GM19468 (cell line): ENCODE results near the gene LRPAP1.
"Not testable (repeated sequence)": the region's sequence is repeated elsewhere in the genome, so short reads cannot be mapped to it uniquely, and the experiment has no call there.

ENCODE experiments used
- ATAC-seq: cut with Tn5 transposase; IDR thresholded peaks from one replicate; pipeline ENCODE4 v1.9.1; 2021; ENCODE audit warnings: mild to moderate bottlenecking, moderate library complexity, moderate number of reproducible peaks; ENCODE audit not compliant: unreplicated experiment; ENCODE audit errors: extremely low read depth

The LRPAP1 gene

GRCh38 chr4:3563403-3563802, 31.2 kb upstream of the LRPAP1 start:
- no peak for ATAC-seq

- ATAC-seq = not testable (repeated sequence)
These were observed 29.9 kb upstream of the LRPAP1 start for GRCh38 chr4:3562127-3562526.

GRCh38 chr4:3560465-3560864, 28.2 kb upstream of the LRPAP1 start:
- ATAC-seq = not testable (repeated sequence)

GRCh38 chr4:3559381-3560290, 27.4 kb upstream of the LRPAP1 start:
- ATAC-seq = not testable (repeated sequence)

GRCh38 chr4:3558514-3558836, 26.3 kb upstream of the LRPAP1 start:
- ATAC-seq = not testable (repeated sequence)

GRCh38 chr4:3557676-3558513, 25.7 kb upstream of the LRPAP1 start:
- not testable (repeated sequence) for ATAC-seq

- ATAC-seq = not testable (repeated sequence)
These were observed 24.9 kb upstream of the LRPAP1 start for GRCh38 chr4:3557088-3557492.

- not testable (repeated sequence) for ATAC-seq
These were observed 24.1 kb upstream of the LRPAP1 start for GRCh38 chr4:3556244-3556867.

- ATAC-seq = not testable (repeated sequence)
These were observed 23.3 kb upstream of the LRPAP1 start for GRCh38 chr4:3555459-3556070.

- ATAC-seq = not testable (repeated sequence)
These were observed 19.1 kb upstream of the LRPAP1 start for GRCh38 chr4:3551366-3551765.

GRCh38 chr4:3550792-3551325, 18.6 kb upstream of the LRPAP1 start:
- not testable (repeated sequence) for ATAC-seq

- not testable (repeated sequence) for ATAC-seq
These were observed 17.8 kb upstream of the LRPAP1 start for GRCh38 chr4:3550041-3550440.

- ATAC-seq = not testable (repeated sequence)
These were observed 17.4 kb upstream of the LRPAP1 start for GRCh38 chr4:3549694-3550001.

- ATAC-seq = not testable (repeated sequence)
These were observed 16.9 kb upstream of the LRPAP1 start for GRCh38 chr4:3548991-3549693.

GRCh38 chr4:3546721-3547120, 14.5 kb upstream of the LRPAP1 start:
- ATAC-seq = not testable (repeated sequence)

GRCh38 chr4:3545351-3545750, 13.1 kb upstream of the LRPAP1 start:
- ATAC-seq = not testable (repeated sequence)

GRCh38 chr4:3544259-3545025, 12.2 kb upstream of the LRPAP1 start:
- not testable (repeated sequence) for ATAC-seq

GRCh38 chr4:3543415-3543814, 11.2 kb upstream of the LRPAP1 start:
- ATAC-seq = not testable (repeated sequence)

- ATAC-seq = not testable (repeated sequence)
These were observed 6.7 kb upstream of the LRPAP1 start for GRCh38 chr4:3538906-3539305.
